MCF 10A (cell line): ENCODE results near the gene DLG2. TPM values are rescaled to one million over a fixed set of nuclear protein-coding genes. Genes with fewer than 3 reads are reported as not detected.

Experiments
- BruUV-seq: library from RNA; stranded (reverse); fragments of 400-500 nt; replicated peaks from 2 replicates; lab custom pipeline; 2021; lab: Mats Ljungman, UMichigan
- CTCF ChIA-PET: fragments of 300-600 bp; sonication (Branson Sonifier 250); formaldehyde crosslinking; extraction: SDS; loops from one replicate; lab custom pipeline; 2021; ENCODE audit warnings: antibody characterized with exemption, inconsistent platforms; lab: Yijun Ruan, JAX
- POLR2A ChIA-PET: fragments of 300-600, 350-650 bp; sonication (Branson Sonifier 250); formaldehyde crosslinking; extraction: SDS; loops from one replicate; lab custom pipeline; 2020; ENCODE audit warnings: antibody characterized with exemption, inconsistent platforms; lab: Yijun Ruan, JAX
- DNase-seq: peaks from one replicate; pipeline ENCODE4 v3.0.0-alpha.2; 2018; ENCODE audit not compliant: unreplicated experiment
- H3K27ac Mint-ChIP-seq: one replicate; pipeline ENCODE4 v1.8.0; 2022; ENCODE audit warnings: mild to moderate bottlenecking, low read depth, mixed read lengths; ENCODE audit not compliant: unreplicated experiment
- H3K27me3 Mint-ChIP-seq: one replicate; pipeline ENCODE4 v1.8.0; 2022; ENCODE audit warnings: mixed read lengths; ENCODE audit not compliant: insufficient read depth, unreplicated experiment
- H3K36me3 Mint-ChIP-seq: one replicate; pipeline ENCODE4 v1.8.0; 2022; ENCODE audit warnings: mild to moderate bottlenecking, moderate library complexity, mixed read lengths; ENCODE audit not compliant: insufficient read depth, unreplicated experiment
- H3K4me1 Mint-ChIP-seq: one replicate; pipeline ENCODE4 v1.8.0; 2022; ENCODE audit warnings: mixed read lengths; ENCODE audit not compliant: insufficient read depth, unreplicated experiment
- H3K4me3 Mint-ChIP-seq: one replicate; pipeline ENCODE4 v1.8.0; 2022; ENCODE audit warnings: mild to moderate bottlenecking, moderate library complexity, mixed read lengths; ENCODE audit not compliant: unreplicated experiment
- H3K9me3 Mint-ChIP-seq: one replicate; pipeline ENCODE4 v1.8.0; 2022; ENCODE audit warnings: mixed read lengths; ENCODE audit not compliant: unreplicated experiment
- intact Hi-C: fragments of 100-400 bp; cut with micrococcal nuclease; formaldehyde crosslinking; loops from 2 replicates; pipeline ENCODE4 v1.14.1; 2022
- total RNA-seq: library from RNA; stranded (reverse); gene quantifications from 2 replicates; pipeline ENCODE4 v1.2.3, GENCODE V29; 2022
- TF ChIP-seq, protein P1 (sequence below): fragments of 200-600 bp; IDR thresholded peaks from one replicate; pipeline ENCODE4 v1.8.0; 2022; ENCODE audit warnings: antibody characterized with exemption, mild to moderate bottlenecking; ENCODE audit not compliant: unreplicated experiment

DLG2 gene
- total RNA-seq, 1 experiment from 2014 or later, result 0.26 TPM

DNA sequence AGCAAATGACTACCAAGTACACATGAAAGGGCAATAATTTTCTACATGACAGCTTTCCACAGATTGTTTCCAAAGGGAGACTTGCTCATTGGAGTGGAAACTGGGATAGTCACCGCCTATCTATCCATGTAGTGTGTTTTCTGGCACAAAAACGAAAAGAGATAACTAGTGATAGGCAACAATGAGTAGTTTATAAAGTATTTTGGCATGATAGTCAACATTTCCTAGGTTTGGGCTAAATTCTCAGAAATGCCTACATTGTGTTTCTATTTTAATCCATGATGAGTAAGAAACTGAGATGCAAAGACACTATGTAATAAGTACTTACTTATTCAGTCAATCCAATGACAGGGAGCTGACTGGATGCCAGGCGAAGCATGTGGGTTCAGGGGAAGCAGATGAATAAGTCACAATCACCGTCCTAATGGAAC is 1129.1 kb downstream of the DLG2 start:
- intact Hi-C loops, result no loop called here
- no peak overlapping the region for H3K27ac Mint-ChIP-seq
- TF ChIP-seq, protein P1, sequence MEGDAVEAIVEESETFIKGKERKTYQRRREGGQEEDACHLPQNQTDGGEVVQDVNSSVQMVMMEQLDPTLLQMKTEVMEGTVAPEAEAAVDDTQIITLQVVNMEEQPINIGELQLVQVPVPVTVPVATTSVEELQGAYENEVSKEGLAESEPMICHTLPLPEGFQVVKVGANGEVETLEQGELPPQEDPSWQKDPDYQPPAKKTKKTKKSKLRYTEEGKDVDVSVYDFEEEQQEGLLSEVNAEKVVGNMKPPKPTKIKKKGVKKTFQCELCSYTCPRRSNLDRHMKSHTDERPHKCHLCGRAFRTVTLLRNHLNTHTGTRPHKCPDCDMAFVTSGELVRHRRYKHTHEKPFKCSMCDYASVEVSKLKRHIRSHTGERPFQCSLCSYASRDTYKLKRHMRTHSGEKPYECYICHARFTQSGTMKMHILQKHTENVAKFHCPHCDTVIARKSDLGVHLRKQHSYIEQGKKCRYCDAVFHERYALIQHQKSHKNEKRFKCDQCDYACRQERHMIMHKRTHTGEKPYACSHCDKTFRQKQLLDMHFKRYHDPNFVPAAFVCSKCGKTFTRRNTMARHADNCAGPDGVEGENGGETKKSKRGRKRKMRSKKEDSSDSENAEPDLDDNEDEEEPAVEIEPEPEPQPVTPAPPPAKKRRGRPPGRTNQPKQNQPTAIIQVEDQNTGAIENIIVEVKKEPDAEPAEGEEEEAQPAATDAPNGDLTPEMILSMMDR, result no peak
- H3K27me3 Mint-ChIP-seq, result peaks cover 50% of the 10 kb centered on the region
- H3K4me1 Mint-ChIP-seq, result no peaks in the 10 kb centered on the region
- POLR2A ChIA-PET, result no interaction called here
- CTCF ChIA-PET, result interaction anchor here (0.6 kb wide), 1 partner anchor 26 kb away, joined by 3 read pairs; no protein-coding TSS in a partner anchor
- DNase-seq, result no peak
- H3K9me3 Mint-ChIP-seq, result no peaks in the 10 kb centered on the region
- no TSS peak for BruUV-seq
- no peak overlapping the region for H3K4me3 Mint-ChIP-seq
- H3K36me3 Mint-ChIP-seq, result no peaks in the 10 kb centered on the region

DNA sequence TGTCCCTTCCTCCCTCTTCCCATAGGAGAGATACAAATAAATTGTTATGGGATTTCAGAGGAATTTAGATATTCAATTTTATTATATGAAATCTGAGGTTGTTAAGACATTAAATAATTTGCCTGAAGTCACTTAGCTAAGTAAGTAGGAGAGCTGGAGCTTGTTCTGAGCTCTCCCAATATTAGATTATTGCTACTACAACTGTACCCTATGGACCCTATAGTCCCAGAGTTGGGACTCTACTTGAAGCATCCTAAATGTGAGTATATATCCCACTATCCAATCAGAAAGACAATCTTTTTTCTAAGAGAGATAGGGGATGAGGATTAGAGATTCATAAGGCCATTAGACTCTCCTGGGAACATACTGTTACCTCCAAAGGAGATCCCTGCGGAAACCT is 1130.0 kb downstream of the DLG2 start:
- ChIA-PET POLR2A (no interaction called here), CTCF (interaction anchor here (0.6 kb wide), 1 partner anchor 27 kb away, joined by 3 read pairs; no protein-coding TSS in a partner anchor)
- intact Hi-C loops, result no loop called here

DNA sequence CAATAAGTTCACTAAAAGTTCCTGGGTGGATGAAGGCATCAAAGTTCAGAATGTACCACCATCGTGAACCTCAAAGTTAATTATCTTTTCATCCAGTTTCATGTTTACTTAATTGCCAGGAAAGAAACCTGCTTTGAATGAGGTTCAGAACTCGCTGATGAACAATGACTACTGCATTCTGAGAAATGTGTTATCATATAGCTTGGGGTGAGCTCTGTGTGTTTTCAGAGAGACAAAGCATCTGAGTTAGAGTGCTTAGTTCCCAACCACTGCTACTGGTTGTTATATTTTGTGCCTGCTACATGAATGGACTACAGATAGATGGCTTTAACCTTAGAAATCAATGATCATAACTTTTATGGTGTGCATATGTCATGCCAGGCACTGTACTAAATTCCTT is 1131.0 kb downstream of the DLG2 start:
- Mint-ChIP-seq H3K9me3 (no peaks in the 10 kb centered on the region), H3K27me3 (peaks cover 41% of the 10 kb centered on the region), H3K27ac (no peak overlapping the region), H3K36me3 (no peaks in the 10 kb centered on the region), H3K4me1 (no peaks in the 10 kb centered on the region), H3K4me3 (no peak overlapping the region)
- no TSS peak for BruUV-seq
- TF ChIP-seq, protein P1, result no peak
- intact Hi-C loops, result no loop called here
- CTCF ChIA-PET, result no interaction called here
- POLR2A ChIA-PET, result no interaction called here
- no peak for DNase-seq

More for the DNA sequence above, 1130.0 kb downstream of the DLG2 start:
- Mint-ChIP-seq H3K4me3 (no peak overlapping the region), H3K9me3 (no peaks in the 10 kb centered on the region), H3K4me1 (no peaks in the 10 kb centered on the region), H3K36me3 (no peaks in the 10 kb centered on the region), H3K27me3 (peaks cover 42% of the 10 kb centered on the region), H3K27ac (no peak overlapping the region)
- BruUV-seq, result no TSS peak
- TF ChIP-seq, protein P1, result no peak
- DNase-seq, result no peak

DNA sequence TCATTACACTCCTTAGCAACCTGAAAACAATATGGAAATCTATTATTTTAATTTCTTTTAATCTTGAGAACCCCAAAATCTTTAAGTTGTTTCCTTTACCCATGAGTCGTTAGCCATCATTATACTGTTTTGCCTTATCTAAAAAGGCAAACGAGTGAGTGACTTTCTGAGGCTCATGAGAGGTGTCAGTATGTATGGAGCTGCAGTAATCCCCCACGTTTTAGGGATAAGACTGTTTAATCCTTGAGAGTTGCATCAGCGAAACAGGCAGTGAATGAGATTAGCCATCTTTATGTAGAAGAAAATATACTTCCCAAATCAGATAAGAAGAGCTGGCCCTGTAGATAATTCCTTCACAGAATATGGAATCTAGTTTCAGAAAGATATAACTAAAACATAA is 1147.0 kb downstream of the DLG2 start:
- POLR2A ChIA-PET, result no interaction called here
- H3K4me1 Mint-ChIP-seq, result no peaks in the 10 kb centered on the region
- TF ChIP-seq, protein P1, result no peak
- intact Hi-C loops, result no loop called here
- CTCF ChIA-PET, result no interaction called here
- no peak for DNase-seq
- no peaks in the 10 kb centered on the region for H3K36me3 Mint-ChIP-seq
- no peak overlapping the region for H3K27ac Mint-ChIP-seq
- H3K4me3 Mint-ChIP-seq, result no peak overlapping the region
- BruUV-seq, result no TSS peak
- H3K9me3 Mint-ChIP-seq, result no peaks in the 10 kb centered on the region
- no peaks in the 10 kb centered on the region for H3K27me3 Mint-ChIP-seq
